ENCODE results near the gene PPT1. TPM values are rescaled to one million over a fixed set of nuclear protein-coding genes. Genes with fewer than 3 reads are reported as not detected.

The PPT1 gene
- total RNA-seq, 1 experiment from 2014 or later = 107 TPM

DNA sequence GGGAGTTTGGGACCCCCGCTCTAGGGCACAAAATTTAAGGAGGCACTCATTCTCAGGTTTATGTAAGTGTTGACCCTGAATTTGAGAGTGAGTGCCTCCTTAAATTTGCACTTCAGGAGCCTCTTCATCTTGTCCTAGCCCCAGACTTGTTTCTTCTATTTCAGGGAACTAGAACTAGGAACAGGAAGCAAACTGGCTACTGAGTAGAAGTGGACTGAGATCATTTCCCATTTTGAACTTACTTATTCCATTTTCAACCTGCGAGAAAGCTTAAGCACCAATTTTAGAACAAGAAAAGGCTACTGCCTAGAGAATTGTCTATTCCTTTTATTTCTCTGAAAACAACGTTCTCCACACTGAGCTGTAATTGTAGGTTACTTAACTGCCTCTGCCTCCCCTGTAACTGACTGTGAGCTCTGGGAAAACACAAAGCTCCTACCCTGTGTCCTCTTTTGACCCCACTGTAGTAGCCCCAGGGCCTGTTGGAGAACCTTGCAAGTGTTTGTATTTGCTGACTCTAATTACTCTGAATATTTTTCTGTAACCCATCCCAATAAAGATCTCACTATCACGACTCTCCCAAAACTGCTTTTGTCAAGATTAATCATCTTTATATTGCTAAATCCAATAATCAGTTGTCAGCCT is 2.5 kb downstream of the PPT1 start:
- no peak for ATAC-seq
- Mint-ChIP-seq H3K27me3 (ENCODE audit: low read depth) (peaks cover 17% of the 10 kb centered on the region), H3K4me1 (peaks cover 18% of the 10 kb centered on the region), H3K36me3 (peaks cover 20% of the 10 kb centered on the region), H3K9me3 (no peaks in the 10 kb centered on the region), H3K27ac (no peak overlapping the region), H3K4me3 (no peak overlapping the region)
- CTCF ChIA-PET = interaction anchor here (1.4 to 1.8 kb wide), 2 partner anchors 221 to 244 kb away, joined by 4 read pairs; no protein-coding TSS in a partner anchor
- POLR2A ChIA-PET = no interaction called here
- DNase-seq (ENCODE audit: low spot score) = no peak
- no peak for TF ChIP-seq ZNF138 (CRISPR knock-in tag; conservative IDR thresholded peaks at IDR 0.05)
- TF ChIP-seq, protein P1, sequence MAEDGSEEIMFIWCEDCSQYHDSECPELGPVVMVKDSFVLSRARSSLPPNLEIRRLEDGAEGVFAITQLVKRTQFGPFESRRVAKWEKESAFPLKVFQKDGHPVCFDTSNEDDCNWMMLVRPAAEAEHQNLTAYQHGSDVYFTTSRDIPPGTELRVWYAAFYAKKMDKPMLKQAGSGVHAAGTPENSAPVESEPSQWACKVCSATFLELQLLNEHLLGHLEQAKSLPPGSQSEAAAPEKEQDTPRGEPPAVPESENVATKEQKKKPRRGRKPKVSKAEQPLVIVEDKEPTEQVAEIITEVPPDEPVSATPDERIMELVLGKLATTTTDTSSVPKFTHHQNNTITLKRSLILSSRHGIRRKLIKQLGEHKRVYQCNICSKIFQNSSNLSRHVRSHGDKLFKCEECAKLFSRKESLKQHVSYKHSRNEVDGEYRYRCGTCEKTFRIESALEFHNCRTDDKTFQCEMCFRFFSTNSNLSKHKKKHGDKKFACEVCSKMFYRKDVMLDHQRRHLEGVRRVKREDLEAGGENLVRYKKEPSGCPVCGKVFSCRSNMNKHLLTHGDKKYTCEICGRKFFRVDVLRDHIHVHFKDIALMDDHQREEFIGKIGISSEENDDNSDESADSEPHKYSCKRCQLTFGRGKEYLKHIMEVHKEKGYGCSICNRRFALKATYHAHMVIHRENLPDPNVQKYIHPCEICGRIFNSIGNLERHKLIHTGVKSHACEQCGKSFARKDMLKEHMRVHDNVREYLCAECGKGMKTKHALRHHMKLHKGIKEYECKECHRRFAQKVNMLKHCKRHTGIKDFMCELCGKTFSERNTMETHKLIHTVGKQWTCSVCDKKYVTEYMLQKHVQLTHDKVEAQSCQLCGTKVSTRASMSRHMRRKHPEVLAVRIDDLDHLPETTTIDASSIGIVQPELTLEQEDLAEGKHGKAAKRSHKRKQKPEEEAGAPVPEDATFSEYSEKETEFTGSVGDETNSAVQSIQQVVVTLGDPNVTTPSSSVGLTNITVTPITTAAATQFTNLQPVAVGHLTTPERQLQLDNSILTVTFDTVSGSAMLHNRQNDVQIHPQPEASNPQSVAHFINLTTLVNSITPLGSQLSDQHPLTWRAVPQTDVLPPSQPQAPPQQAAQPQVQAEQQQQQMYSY (CRISPR knock-in tag; IDR thresholded peaks at IDR 0.05) = no peak

DNA sequence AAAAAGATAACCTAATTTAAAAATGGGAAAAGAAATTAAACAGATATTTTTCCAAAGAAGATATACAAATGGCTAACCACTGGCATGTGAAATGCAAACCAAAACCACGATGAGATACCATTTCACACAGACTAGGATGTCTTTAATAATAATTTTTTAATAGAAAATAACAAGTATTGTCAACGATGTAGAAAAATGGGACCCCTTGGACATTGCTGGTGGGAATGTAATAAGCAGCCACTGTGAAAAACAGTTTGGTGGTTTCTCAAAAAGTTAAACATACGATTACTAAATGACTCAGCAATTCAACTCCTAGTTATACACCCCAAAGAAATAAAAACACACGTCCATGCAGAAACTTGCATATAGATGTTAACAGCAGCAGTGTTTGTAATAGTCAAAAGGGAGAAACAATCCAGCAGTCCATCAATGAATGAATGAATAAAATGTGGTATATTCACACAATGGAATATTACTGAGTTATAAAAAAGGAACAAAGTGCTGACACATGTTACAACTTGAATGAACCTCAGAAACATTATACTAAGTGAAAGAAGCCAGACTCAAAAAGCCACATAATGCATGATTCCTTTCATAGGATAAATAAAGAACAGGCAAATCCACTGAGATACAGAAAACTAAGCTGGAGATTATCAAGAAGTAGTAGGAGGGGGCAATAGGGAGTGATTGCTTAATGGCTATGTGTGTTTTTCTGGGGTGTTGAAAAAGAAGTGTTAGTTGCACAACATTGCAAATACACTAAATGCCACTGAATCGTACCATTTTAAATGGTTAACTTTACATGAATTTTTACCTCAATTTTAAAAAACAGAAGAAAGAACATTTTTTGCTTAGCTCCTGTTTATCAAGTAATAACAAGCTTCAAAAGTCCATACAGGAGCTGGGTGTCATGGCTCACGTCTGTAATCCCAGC is 4.1 kb downstream of the PPT1 start:
- H3K9me3 Mint-ChIP-seq = no peaks in the 10 kb centered on the region
- ChIA-PET POLR2A (interaction anchor here (0.7 kb wide), 1 partner anchor 220 kb away, joined by 4 read pairs; no protein-coding TSS in a partner anchor), CTCF (interaction anchor here (1.8 kb wide), 1 partner anchor 246 kb away, joined by 4 read pairs; no protein-coding TSS in a partner anchor)
- H3K4me3 Mint-ChIP-seq = no peak overlapping the region
- ATAC-seq (no peak), DNase-seq (ENCODE audit: low spot score) (no peak)
- no peak overlapping the region for H3K27ac Mint-ChIP-seq
- H3K36me3 Mint-ChIP-seq = peaks cover 30% of the 10 kb centered on the region
- peaks cover 9% of the 10 kb centered on the region for H3K27me3 Mint-ChIP-seq (ENCODE audit: low read depth)
- peaks cover 18% of the 10 kb centered on the region for H3K4me1 Mint-ChIP-seq
- no peak for TF ChIP-seq NR1H2 (CRISPR knock-in tag; IDR thresholded peaks at IDR 0.05)
- TF ChIP-seq MYBL2 (CRISPR knock-in tag; IDR thresholded peaks at IDR 0.05) = no peak
- TF ChIP-seq, protein P1 (CRISPR knock-in tag; IDR thresholded peaks at IDR 0.05) = no peak
- TF ChIP-seq, protein P2, sequence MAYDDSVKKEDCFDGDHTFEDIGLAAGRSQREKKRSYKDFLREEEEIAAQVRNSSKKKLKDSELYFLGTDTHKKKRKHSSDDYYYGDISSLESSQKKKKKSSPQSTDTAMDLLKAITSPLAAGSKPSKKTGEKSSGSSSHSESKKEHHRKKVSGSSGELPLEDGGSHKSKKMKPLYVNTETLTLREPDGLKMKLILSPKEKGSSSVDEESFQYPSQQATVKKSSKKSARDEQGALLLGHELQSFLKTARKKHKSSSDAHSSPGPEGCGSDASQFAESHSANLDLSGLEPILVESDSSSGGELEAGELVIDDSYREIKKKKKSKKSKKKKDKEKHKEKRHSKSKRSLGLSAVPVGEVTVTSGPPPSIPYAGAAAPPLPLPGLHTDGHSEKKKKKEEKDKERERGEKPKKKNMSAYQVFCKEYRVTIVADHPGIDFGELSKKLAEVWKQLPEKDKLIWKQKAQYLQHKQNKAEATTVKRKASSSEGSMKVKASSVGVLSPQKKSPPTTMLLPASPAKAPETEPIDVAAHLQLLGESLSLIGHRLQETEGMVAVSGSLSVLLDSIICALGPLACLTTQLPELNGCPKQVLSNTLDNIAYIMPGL (CRISPR knock-in tag; IDR thresholded peaks at IDR 0.05) = no peak
- no peak for TF ChIP-seq OVOL2 (CRISPR knock-in tag; IDR thresholded peaks at IDR 0.05; ENCODE audit: borderline replicate concordance)
- TF ChIP-seq SMAD4 (CRISPR knock-in tag; IDR thresholded peaks at IDR 0.05) = no peak
- no peak for TF ChIP-seq NFATC4 (CRISPR knock-in tag; IDR thresholded peaks at IDR 0.05)
- no peak for TF ChIP-seq ZNF219 (CRISPR knock-in tag; IDR thresholded peaks at IDR 0.05; ENCODE audit: borderline replicate concordance)
- TF ChIP-seq RELA (CRISPR knock-in tag; IDR thresholded peaks at IDR 0.05; ENCODE audit: borderline replicate concordance) = no peak
- no peak for TF ChIP-seq ZNF396 (CRISPR knock-in tag; IDR thresholded peaks at IDR 0.05; ENCODE audit: borderline replicate concordance)
- TF ChIP-seq, protein P3, sequence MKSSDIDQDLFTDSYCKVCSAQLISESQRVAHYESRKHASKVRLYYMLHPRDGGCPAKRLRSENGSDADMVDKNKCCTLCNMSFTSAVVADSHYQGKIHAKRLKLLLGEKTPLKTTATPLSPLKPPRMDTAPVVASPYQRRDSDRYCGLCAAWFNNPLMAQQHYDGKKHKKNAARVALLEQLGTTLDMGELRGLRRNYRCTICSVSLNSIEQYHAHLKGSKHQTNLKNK (CRISPR knock-in tag; IDR thresholded peaks at IDR 0.05) = no peak
- TF ChIP-seq, protein P4, sequence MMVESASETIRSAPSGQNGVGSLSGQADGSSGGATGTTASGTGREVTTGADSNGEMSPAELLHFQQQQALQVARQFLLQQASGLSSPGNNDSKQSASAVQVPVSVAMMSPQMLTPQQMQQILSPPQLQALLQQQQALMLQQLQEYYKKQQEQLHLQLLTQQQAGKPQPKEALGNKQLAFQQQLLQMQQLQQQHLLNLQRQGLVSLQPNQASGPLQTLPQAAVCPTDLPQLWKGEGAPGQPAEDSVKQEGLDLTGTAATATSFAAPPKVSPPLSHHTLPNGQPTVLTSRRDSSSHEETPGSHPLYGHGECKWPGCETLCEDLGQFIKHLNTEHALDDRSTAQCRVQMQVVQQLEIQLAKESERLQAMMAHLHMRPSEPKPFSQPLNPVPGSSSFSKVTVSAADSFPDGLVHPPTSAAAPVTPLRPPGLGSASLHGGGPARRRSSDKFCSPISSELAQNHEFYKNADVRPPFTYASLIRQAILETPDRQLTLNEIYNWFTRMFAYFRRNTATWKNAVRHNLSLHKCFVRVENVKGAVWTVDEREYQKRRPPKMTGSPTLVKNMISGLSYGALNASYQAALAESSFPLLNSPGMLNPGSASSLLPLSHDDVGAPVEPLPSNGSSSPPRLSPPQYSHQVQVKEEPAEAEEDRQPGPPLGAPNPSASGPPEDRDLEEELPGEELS (CRISPR knock-in tag; IDR thresholded peaks at IDR 0.05) = no peak
- TF ChIP-seq FOXJ3 (CRISPR knock-in tag; IDR thresholded peaks at IDR 0.05; ENCODE audit: borderline replicate concordance) = no peak
- TF ChIP-seq ZNF423 (CRISPR knock-in tag; IDR thresholded peaks at IDR 0.05) = no peak
- TF ChIP-seq, protein P5, sequence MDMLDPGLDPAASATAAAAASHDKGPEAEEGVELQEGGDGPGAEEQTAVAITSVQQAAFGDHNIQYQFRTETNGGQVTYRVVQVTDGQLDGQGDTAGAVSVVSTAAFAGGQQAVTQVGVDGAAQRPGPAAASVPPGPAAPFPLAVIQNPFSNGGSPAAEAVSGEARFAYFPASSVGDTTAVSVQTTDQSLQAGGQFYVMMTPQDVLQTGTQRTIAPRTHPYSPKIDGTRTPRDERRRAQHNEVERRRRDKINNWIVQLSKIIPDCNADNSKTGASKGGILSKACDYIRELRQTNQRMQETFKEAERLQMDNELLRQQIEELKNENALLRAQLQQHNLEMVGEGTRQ (CRISPR knock-in tag; IDR thresholded peaks at IDR 0.05) = no peak
